Endothelial cell of umbilical vein (primary cell): ENCODE data around the gene SPATS2L. TPM values are rescaled to one million over a fixed set of nuclear protein-coding genes. Genes with fewer than 3 reads are reported as not detected.

Source experiments
- BruUV-seq: library from RNA; stranded (reverse); fragments of 400-500 nt; replicated peaks from 2 replicates; lab custom pipeline; 2021; lab: Mats Ljungman, UMichigan
- CTCF ChIA-PET: fragments of 300-600, 350-600 bp; sonication (Branson Sonifier 250); formaldehyde crosslinking; loops from one replicate; lab custom pipeline; 2021; ENCODE audit warnings: antibody characterized with exemption, inconsistent platforms; lab: Charles Lee
- POLR2A ChIA-PET: fragments of 300-600, 350-600 bp; sonication (Branson Sonifier 250); formaldehyde crosslinking; loops from one replicate; lab custom pipeline; 2021; ENCODE audit warnings: antibody characterized with exemption, inconsistent platforms; lab: Charles Lee
- DNase-seq: peaks from one replicate; pipeline ENCODE4 v3.0.0-alpha.2; 2011; ENCODE audit warnings: low read depth, low spot score
- FAIRE-seq: peaks from 2 replicates; lab custom pipeline; 2011; peaks lifted over from hg19 to GRCh38; lab: Jason Lieb, UNC
- H2AFZ ChIP-seq: 2 replicates; pipeline ENCODE4 v1.6.0; 2012; ENCODE audit warnings: low read depth, low read length, control low read depth, inconsistent platforms
- H3K27ac ChIP-seq: 2 replicates; pipeline ENCODE4 v1.5.1; 2011; ENCODE audit warnings: low read depth, mild to moderate bottlenecking, control low read depth, low read length, moderate library complexity; ENCODE audit not compliant: insufficient read depth
- H3K27me3 ChIP-seq, 2 experiments: 2 replicates each; pipeline versions ENCODE4 v1.6.0 to v1.6.1; 2011; ENCODE audit warnings: low read length in 2 of 2, mixed read lengths in 1 of 2; ENCODE audit not compliant: control insufficient read depth in 2 of 2, insufficient read depth in 2 of 2
- H3K36me3 ChIP-seq, 2 experiments: 2 replicates in 1 of 2; 3 replicates in 1 of 2; pipeline ENCODE4 v1.5.1; 2011; ENCODE audit warnings: low read length in 2 of 2, mild to moderate bottlenecking in 1 of 2, moderate library complexity in 1 of 2; ENCODE audit not compliant: control insufficient read depth in 2 of 2, insufficient read depth in 2 of 2; ENCODE audit errors: extremely low read depth in 1 of 2
- H3K4me1 ChIP-seq: 3 replicates; pipeline ENCODE4 v1.5.1; 2011; ENCODE audit warnings: mild to moderate bottlenecking, low read length; ENCODE audit not compliant: control insufficient read depth, insufficient read depth; ENCODE audit errors: extremely low read depth
- H3K4me2 ChIP-seq: 2 replicates; pipeline ENCODE4 v1.6.1; 2011; ENCODE audit warnings: low read length, control low read depth, mixed read lengths; ENCODE audit not compliant: insufficient read depth
- H3K4me3 ChIP-seq, 3 experiments: fragments of 200-600 bp in 1 of 3; sonication (generic), shearing (Covaris generic) in 1 of 3; replicated peaks in 1 of 3; 2 replicates each; pipeline ENCODE4 v1.5.1; 2011 to 2016; ENCODE audit warnings: control low read depth in 3 of 3, low read length in 3 of 3, mild to moderate bottlenecking in 2 of 3, inconsistent platforms in 1 of 3, low read depth in 1 of 3, moderate library complexity in 1 of 3; ENCODE audit not compliant: insufficient read depth in 1 of 3
- H3K79me2 ChIP-seq: 2 replicates; pipeline ENCODE4 v1.6.0; 2012; ENCODE audit warnings: low read length, inconsistent platforms; ENCODE audit not compliant: control insufficient read depth, insufficient read depth
- H3K9ac ChIP-seq: replicated peaks from 2 replicates; pipeline ENCODE3; 2011; ENCODE audit warnings: low read length, control low read depth; ENCODE audit not compliant: insufficient read depth; ENCODE audit errors: extremely low read depth
- H3K9me1 ChIP-seq: replicated peaks from 3 replicates; pipeline ENCODE4 v1.6.0; 2011; ENCODE audit warnings: mild to moderate bottlenecking, low read length; ENCODE audit not compliant: control insufficient read depth, insufficient read depth; ENCODE audit errors: extremely low read depth
- H3K9me3 ChIP-seq: replicated peaks from 2 replicates; pipeline ENCODE4 v1.5.1; 2012; ENCODE audit warnings: low read length, inconsistent platforms; ENCODE audit not compliant: control insufficient read depth, insufficient read depth
- H4K20me1 ChIP-seq: replicated peaks from 2 replicates; pipeline ENCODE3; 2011; ENCODE audit warnings: mild to moderate bottlenecking, low read length; ENCODE audit not compliant: control insufficient read depth, insufficient read depth; ENCODE audit errors: extremely low read depth
- EZH2 ChIP-seq: IDR thresholded peaks from 2 replicates; pipeline ENCODE4 v1.6.1; 2012; ENCODE audit warnings: borderline replicate concordance, low read depth, mild to moderate bottlenecking, moderate library complexity, low read length, inconsistent platforms; ENCODE audit not compliant: severe bottlenecking
- FOS ChIP-seq: IDR thresholded peaks from 2 replicates; pipeline ENCODE4 v1.6.1; 2011; ENCODE audit warnings: mild to moderate bottlenecking, low read length, moderate library complexity, borderline replicate concordance; ENCODE audit not compliant: insufficient read depth
- GATA2 ChIP-seq: IDR thresholded peaks from 2 replicates; pipeline ENCODE4 v1.7.0; 2011; ENCODE audit warnings: low read depth, mild to moderate bottlenecking, moderate library complexity, mixed read lengths, low read length; ENCODE audit not compliant: insufficient read length, insufficient read depth
- JUN ChIP-seq: IDR thresholded peaks from 2 replicates; pipeline ENCODE4 v1.6.1; 2011; ENCODE audit warnings: borderline replicate concordance, low read depth; ENCODE audit not compliant: insufficient read length, insufficient read depth
- MYC ChIP-seq: IDR thresholded peaks from one replicate; pipeline ENCODE4 v1.6.1; 2011; ENCODE audit warnings: mild to moderate bottlenecking, low read depth, low read length
- POLR2A ChIP-seq: IDR thresholded peaks from 2 replicates; pipeline ENCODE4 v1.6.1; 2012; ENCODE audit warnings: low read depth, mild to moderate bottlenecking, control low read depth, low read length
- POLR2AphosphoS5 ChIP-seq: IDR thresholded peaks from 2 replicates; pipeline ENCODE4 v1.6.1; 2012; ENCODE audit warnings: low read depth, mild to moderate bottlenecking, control low read depth, low read length, moderate library complexity; ENCODE audit not compliant: insufficient read depth
- dilution Hi-C: fragments of 300-500 bp; cut with MboI; formaldehyde crosslinking; loops from one replicate; pipeline ENCODE4 v1.15.0; 2019; ENCODE audit warnings: low sequenced_read_pairs; ENCODE audit not compliant: extremely low pct_ligation_motif_present
- intact Hi-C: fragments of 100-400 bp; cut with micrococcal nuclease; formaldehyde crosslinking; loops from one replicate; pipeline ENCODE4 v1.10.0; 2022
- polyA plus RNA-seq, 4 experiments: library from polyadenylated mRNA; depleted of rRNA in 3 of 4; stranded (reverse) in 3 of 4; unstranded in 1 of 4; fragments of >200 nt; gene quantifications; 2 replicates each; pipeline versions ENCODE4 v1.2.1 to v1.2.3, GENCODE V29; 2011 to 2012; ENCODE audit warnings: missing spikeins in 1 of 4
- total RNA-seq: library from RNA; stranded (reverse); gene quantifications from 2 replicates; pipeline ENCODE4 v1.2.3, GENCODE V29; 2021
- TF ChIP-seq, protein P1 (sequence below), 2 donors: IDR thresholded peaks; 1 replicate in 1 of 2; 2 replicates in 1 of 2; pipeline ENCODE4 v1.5.1; 2011; ENCODE audit warnings: low read length in 2 of 2, mild to moderate bottlenecking in 2 of 2, moderate library complexity in 2 of 2, control low read depth in 1 of 2, inconsistent platforms in 1 of 2, low read depth in 1 of 2; ENCODE audit not compliant: insufficient read depth in 1 of 2; ENCODE audit errors: extremely low read depth in 1 of 2
- TF ChIP-seq, protein P2 (sequence below): IDR thresholded peaks from 2 replicates; pipeline ENCODE4 v1.6.1; 2011; ENCODE audit not compliant: insufficient read depth, insufficient read length

Gene SPATS2L
- total and polyA plus RNA-seq, 2 donors (not counting 3 experiments of a cell fraction or from before 2014, with no cell fraction given): 29.1 to 72.9 TPM

DNA sequence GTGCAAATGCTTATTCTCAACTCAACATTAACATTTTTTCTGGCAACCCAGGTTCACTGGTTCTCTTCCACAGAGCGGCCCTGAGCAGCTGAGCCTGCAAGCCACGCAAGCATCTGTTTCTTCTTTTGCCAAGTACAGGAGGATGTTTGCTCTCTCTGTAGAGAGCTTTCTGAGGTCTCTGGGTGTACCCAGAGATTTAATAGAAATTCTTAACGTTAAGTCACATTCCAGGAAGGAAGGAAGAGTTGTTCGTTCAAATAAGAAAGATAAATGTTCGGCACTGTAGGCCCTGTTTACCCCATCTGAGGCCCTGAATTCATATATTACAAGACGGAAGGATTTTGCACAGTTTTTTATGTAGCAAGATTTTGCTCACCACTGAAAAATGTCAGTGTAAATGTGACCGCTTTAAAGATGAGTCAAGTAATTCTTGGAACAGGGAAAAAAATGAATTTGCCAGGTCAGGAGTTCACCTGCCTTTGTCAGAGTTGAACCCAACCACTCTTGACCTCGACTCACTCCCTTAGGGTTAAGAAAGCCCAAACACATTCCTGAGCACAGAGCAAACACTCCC lies 173.3 kb downstream of the SPATS2L start:
- ChIA-PET POLR2A (no interaction called here), CTCF (interaction anchor here (0.6 to 6.5 kb wide), 13 partner anchors 14 to 507 kb away, joined by 3 to 149 read pairs (median 8); partner anchors contain the start of gene SPATS2L)
- DNase-seq (no peak), FAIRE-seq (no peak)
- H3K9me1 ChIP-seq: no peaks in the 10 kb centered on the region
- BruUV-seq: no TSS peak
- no peak overlapping the region for H3K9ac ChIP-seq
- H3K4me1 ChIP-seq: no peaks in the 10 kb centered on the region
- no peaks in the 10 kb centered on the region for H4K20me1 ChIP-seq
- H3K4me3 ChIP-seq: no peak overlapping the region
- H3K9me3 ChIP-seq: no peaks in the 10 kb centered on the region
- H3K79me2 ChIP-seq: no peaks in the 10 kb centered on the region
- H3K4me2 ChIP-seq: no peak overlapping the region
- intact Hi-C loops (loop anchor here (10.0 kb wide), 1 partner anchor 255 kb away; no protein-coding TSS in a partner anchor), dilution Hi-C loops (no loop called here)
- H3K36me3 ChIP-seq: peaks cover 2 to 5% of the 10 kb centered on the region in 2 experiments
- H3K27ac ChIP-seq: no peak overlapping the region
- no peaks in the 10 kb centered on the region for H3K27me3 ChIP-seq
- no peak overlapping the region for H2AFZ ChIP-seq
- no peak for TF ChIP-seq JUN
- TF ChIP-seq MYC: no peak
- TF ChIP-seq, protein P1, sequence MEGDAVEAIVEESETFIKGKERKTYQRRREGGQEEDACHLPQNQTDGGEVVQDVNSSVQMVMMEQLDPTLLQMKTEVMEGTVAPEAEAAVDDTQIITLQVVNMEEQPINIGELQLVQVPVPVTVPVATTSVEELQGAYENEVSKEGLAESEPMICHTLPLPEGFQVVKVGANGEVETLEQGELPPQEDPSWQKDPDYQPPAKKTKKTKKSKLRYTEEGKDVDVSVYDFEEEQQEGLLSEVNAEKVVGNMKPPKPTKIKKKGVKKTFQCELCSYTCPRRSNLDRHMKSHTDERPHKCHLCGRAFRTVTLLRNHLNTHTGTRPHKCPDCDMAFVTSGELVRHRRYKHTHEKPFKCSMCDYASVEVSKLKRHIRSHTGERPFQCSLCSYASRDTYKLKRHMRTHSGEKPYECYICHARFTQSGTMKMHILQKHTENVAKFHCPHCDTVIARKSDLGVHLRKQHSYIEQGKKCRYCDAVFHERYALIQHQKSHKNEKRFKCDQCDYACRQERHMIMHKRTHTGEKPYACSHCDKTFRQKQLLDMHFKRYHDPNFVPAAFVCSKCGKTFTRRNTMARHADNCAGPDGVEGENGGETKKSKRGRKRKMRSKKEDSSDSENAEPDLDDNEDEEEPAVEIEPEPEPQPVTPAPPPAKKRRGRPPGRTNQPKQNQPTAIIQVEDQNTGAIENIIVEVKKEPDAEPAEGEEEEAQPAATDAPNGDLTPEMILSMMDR (IDR thresholded peaks at IDR 0.05; ENCODE audit: extremely low read depth in 1 of 2, insufficient read depth in 1 of 2, low read depth in 1 of 2, low read length in 2 of 2): no peak

DNA sequence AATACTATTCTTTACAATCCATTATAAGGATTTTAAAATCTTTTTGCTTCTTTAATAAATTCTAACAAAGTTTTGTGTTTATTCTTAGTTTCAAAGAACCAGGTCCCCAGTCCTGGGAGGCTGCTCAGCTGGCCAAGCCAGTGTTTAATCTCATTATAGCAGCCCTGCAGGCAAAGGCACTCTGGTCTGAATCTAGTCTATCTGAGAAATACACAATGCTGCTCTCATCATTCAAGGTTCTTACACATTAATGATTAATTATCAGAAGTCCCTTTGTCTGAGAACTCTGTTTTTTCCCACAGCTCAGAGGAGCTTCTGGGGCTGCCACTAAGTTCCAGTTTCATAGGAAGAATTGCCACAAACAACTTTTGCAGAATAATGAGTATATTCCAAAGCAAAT lies 175.7 kb downstream of the SPATS2L start:
- no peaks in the 10 kb centered on the region for H3K9me1 ChIP-seq
- no peak overlapping the region for H3K27ac ChIP-seq
- TF ChIP-seq, protein P1 (IDR thresholded peaks at IDR 0.05; ENCODE audit: extremely low read depth in 1 of 2, insufficient read depth in 1 of 2, low read depth in 1 of 2, low read length in 2 of 2): no peak
- no peak for TF ChIP-seq MYC
- TF ChIP-seq JUN: no peak
- TF ChIP-seq GATA2: no peak
- TF ChIP-seq, protein P2, sequence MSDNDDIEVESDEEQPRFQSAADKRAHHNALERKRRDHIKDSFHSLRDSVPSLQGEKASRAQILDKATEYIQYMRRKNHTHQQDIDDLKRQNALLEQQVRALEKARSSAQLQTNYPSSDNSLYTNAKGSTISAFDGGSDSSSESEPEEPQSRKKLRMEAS: no peak
- TF ChIP-seq POLR2AphosphoS5: no peak
- TF ChIP-seq FOS: no peak
- no peak for TF ChIP-seq POLR2A
- TF ChIP-seq EZH2: no peak
- intact Hi-C loops (loop anchor here (10.0 kb wide), 1 partner anchor 253 kb away; no protein-coding TSS in a partner anchor), dilution Hi-C loops (no loop called here)
- H4K20me1 ChIP-seq: no peaks in the 10 kb centered on the region
- no peaks in the 10 kb centered on the region for H3K27me3 ChIP-seq
- H3K4me2 ChIP-seq: no peak overlapping the region
- BruUV-seq: no TSS peak
- H3K9me3 ChIP-seq: no peaks in the 10 kb centered on the region
- no peak overlapping the region for H3K9ac ChIP-seq
- no peak overlapping the region for H2AFZ ChIP-seq
- no peaks in the 10 kb centered on the region for H3K79me2 ChIP-seq
- no peak for FAIRE-seq
- no peaks in the 10 kb centered on the region for H3K4me1 ChIP-seq
- no peak for DNase-seq
- no peak overlapping the region for H3K4me3 ChIP-seq
- ChIA-PET POLR2A (interaction anchor here (0.7 kb wide), 3 partner anchors 50 to 226 kb away, joined by 7 to 12 read pairs (median 9); no protein-coding TSS in a partner anchor), CTCF (interaction anchor here (0.7 to 6.5 kb wide), 25 partner anchors 10 to 513 kb away, joined by 3 to 149 read pairs (median 5); partner anchors contain the start of genes KCTD18 and SPATS2L)
- H3K36me3 ChIP-seq: peaks cover 2% of the 10 kb centered on the region in 2 experiments
